C4-2B (cell line): ENCODE measurements around the gene CTIF.

Source experiments
- H3K27ac ChIP-seq: fragments of 450-650 bp; 2 replicates; pipeline ENCODE4 v1.5.1; 2017
- ZFX ChIP-seq: fragments of 450-650 bp; IDR thresholded peaks from 2 replicates; pipeline ENCODE4 v1.6.1; 2017
- TF ChIP-seq, protein P1 (sequence below): fragments of 450-650 bp; conservative IDR thresholded peaks from 2 replicates; pipeline ENCODE4 v1.5.1; 2017; ENCODE audit warnings: mild to moderate bottlenecking

CTIF gene

DNA sequence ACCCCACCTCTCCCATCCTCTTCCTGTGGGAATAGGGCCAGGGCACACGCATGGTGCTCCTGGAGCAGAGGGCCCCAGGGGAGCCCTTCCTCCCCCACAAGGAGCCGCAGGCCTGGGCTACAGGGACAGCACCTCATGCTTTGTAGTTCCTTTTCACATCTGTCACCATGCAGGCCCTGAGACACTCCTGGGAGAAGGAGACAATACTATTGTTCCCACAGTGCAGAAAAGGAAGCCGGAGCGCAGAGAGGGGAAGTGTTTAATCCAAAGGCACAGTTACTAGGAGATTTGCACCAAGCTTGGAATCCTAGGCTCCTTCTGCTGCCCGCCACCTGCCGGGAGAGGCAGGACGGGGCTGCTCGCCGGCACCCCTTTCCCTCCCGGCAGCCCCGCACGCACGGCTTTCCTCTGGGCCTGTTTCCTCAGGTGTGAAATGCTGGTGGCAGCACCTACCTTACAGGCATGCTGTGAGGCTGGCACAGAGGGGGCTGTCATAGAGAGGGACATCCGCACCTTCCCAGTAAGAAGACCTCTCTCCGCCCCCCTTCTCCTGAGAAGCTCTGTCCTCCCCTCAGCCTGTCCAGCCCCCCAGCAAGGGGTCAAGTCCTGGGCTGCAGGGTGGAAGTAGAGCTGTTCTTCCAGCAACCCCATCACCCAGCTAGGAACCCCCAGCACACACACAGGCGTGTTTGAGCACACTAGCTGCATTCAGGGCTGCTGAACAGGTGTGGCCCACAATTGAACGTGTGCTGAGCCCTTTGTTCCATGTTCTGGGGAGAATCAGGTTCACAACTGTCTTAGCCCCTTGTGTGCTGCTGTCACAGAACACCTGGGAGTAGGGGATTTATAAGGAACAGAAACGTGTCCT lies 349.3 kb downstream of the CTIF start:
- no peak for TF ChIP-seq ZFX
- TF ChIP-seq, protein P1, sequence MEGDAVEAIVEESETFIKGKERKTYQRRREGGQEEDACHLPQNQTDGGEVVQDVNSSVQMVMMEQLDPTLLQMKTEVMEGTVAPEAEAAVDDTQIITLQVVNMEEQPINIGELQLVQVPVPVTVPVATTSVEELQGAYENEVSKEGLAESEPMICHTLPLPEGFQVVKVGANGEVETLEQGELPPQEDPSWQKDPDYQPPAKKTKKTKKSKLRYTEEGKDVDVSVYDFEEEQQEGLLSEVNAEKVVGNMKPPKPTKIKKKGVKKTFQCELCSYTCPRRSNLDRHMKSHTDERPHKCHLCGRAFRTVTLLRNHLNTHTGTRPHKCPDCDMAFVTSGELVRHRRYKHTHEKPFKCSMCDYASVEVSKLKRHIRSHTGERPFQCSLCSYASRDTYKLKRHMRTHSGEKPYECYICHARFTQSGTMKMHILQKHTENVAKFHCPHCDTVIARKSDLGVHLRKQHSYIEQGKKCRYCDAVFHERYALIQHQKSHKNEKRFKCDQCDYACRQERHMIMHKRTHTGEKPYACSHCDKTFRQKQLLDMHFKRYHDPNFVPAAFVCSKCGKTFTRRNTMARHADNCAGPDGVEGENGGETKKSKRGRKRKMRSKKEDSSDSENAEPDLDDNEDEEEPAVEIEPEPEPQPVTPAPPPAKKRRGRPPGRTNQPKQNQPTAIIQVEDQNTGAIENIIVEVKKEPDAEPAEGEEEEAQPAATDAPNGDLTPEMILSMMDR: no peak
- no peak overlapping the region for H3K27ac ChIP-seq

DNA sequence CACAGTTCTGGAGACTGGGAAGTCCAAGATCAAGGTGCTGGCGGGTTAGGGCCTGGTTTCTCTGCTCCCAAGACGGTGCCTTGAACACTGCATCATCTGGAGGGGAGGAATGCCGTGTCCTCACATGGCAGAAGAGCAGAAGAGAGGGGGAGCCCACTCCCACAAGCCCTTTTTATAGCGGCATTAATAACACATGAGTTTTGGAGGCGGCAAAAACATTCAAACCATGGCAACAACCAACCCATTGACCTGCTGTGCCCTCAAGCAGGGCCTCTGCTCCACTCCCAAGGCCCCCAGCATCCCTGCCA lies 349.9 kb downstream of the CTIF start:
- TF ChIP-seq, protein P1: no peak
- TF ChIP-seq ZFX: no peak
- no peak overlapping the region for H3K27ac ChIP-seq

DNA sequence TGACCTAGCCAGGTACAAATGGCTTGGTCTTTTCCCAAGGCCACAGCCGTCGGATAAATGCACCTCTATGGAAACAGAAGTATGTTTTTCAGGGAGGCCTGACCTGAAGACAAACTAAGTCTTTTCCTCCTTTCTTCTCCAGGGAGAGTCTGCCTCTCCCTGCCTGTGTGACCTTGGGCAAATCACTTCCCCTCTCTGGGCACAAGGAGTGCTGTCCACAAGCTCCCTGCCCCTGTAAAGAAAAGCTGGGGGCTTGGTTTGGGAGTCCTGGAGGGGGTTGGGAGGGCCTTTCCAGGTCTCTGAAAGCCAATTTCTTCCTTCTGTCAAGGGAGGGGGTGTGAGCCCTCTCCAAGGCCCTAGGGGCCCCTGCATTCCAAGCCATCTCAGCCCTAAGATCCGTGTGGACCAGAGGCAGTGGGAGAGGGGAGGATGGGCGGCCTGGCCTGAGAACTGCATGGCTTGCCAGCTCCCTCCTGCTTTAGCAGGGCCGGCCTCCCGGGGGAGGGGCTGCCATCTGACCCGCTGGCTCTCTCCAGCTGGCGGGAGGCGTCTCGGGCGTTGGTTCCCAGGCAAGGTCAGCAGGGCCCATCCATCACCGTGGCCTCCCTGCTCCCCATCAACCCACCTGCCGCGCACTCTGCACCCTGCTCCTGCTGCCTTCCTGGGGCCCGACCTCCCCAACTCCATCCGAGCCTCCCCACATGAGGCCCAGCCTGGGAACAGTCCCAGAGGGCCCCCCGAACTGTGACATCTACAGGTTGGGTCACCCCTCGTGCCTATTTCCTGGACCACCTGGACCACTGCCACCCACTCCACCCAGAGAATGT lies 350.5 kb downstream of the CTIF start:
- TF ChIP-seq ZFX: no peak
- TF ChIP-seq, protein P1: no peak
- H3K27ac ChIP-seq: no peak overlapping the region

DNA sequence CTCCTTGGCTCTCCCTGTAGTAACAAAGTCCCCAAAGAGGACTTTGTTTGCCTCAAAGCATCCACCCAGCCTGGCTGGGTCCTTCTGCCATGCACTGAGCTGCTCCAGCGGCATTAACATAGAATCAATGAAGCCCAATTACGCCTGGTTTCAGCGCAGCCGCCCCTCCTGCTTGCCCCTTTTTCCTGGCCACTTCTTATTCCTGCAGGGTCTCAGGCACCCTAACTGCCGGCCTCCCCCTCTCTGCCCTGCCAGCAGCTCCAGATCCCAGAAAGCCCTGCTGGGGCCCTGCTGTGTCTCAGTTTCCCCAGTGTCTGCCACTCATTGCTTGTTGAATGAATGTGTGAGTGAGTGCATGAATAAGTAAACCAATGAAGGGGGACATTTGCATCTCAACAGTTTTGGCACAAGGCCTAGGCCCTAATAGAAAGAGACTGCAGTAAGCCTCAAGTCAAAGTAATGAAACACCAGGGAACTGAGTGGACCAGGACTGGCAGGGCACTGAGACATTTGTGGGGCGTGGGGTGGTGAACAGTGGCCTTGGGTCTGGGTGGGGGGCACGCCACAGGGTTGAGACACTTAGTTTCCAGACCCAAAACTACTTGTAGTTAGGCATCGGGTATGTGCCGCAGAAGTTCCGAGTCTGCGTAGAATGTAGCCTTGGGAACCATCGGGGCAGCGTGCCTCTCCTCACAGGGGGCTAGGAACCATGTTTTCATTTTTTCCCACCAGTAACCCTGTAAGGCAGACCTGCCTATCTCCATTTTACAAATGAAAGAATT lies 351.3 kb downstream of the CTIF start:
- H3K27ac ChIP-seq: no peak overlapping the region
- TF ChIP-seq ZFX: no peak
- TF ChIP-seq, protein P1: no peak

DNA sequence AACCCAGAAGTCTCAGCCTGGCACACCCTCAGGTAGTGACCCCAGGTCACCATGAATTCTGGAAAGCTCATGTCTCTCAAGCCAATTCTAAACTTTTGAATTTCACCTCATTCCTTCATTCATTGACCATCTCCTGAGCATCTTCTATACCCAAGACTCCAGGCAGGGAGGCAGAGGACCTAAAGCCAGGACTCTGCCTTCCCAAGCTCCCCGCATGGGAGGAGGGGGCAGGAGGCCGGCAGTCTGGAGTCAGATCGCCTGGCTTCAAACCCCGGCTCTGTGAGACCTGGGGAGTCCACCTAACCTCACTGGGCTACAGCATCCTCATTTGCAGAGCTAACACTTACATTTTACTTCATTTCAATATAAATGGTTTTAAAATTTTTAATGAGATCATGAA lies 352.9 kb downstream of the CTIF start:
- H3K27ac ChIP-seq: no peak overlapping the region
- TF ChIP-seq ZFX: no peak
- TF ChIP-seq, protein P1: no peak

DNA sequence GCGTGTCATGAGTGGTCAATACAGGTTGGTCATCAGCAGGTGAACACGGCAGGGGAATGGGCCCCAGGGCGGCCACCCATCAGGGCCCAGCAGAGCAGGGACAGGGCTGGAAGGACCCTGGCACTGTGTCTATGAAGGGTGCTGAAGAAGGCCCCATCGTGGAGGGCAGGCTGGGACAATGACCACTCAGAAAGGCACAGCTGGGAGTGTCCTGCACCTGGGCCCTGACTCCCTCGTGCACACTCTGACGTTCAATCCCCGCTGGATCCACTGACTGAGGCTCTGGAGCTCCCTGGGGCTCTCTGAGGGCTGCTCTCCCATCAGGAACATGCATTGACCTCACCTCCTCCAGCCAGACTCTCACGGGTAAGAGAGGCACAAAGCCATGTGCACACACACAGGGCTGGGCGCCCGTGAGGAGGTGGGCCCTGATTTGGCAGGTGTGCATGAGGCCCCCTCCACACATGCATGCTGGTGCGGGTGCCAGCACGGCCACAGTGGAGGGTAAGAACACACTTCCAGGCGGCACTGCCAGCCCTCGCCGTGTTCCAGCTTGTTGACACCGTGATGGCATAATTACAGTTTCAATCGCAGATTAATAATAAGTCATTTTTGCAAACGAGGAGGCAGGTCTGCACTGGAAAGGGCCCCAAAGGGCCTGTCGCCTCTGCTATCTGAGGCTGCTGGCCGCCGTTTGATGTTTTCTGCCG lies 353.5 kb downstream of the CTIF start:
- H3K27ac ChIP-seq: no peak overlapping the region
- no peak for TF ChIP-seq ZFX

DNA sequence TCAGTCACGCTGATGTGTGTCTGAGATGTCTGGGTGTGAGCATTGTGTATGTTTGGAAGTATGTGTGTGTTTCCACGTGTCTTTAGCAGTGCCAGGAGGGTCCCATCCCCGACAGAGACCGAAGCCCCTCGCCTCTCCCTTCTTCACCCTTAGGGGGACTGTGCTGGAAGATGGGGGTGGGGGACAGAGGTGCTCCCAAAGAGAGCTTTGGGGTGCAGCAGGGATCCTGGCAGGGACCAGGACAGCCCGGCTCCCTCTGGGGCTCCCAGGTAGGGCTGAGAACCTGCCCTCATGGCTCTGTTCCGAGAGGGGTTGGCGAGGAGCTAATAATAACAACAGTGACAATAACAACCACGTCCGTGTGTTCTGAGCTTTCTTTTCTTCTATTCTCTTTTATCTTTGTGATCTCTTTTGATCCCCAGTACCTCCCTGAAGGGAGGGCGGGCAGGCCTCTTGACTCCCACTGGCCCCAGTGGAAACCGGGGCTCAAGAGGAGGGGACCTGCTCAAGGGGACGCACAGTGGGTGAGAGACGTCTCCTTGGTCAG lies 354.3 kb downstream of the CTIF start:
- TF ChIP-seq, protein P1: no peak
- TF ChIP-seq ZFX: no peak
- H3K27ac ChIP-seq: no peak overlapping the region
